HepG2 (cell line): ENCODE measurements around the gene TVP23A. TPM values are rescaled to one million over a fixed set of nuclear protein-coding genes. Genes with fewer than 3 reads are reported as not detected.

Source experiments
- ARNT2 ChIP-seq: sonication (generic); formaldehyde crosslinking; IDR thresholded peaks from 2 replicates; pipeline ENCODE4 v1.8.0; 2022; ENCODE audit warnings: mild to moderate bottlenecking, low read depth, missing genetic modification reagents, moderate library complexity
- CREM ChIP-seq, 2 experiments: sonication (generic) in 1 of 2; formaldehyde crosslinking in 1 of 2; IDR thresholded peaks; 2 replicates each; pipeline versions ENCODE4 v1.4.0 to v1.6.1; 2016 to 2020; ENCODE audit warnings: antibody characterized with exemption in 1 of 2, mild to moderate bottlenecking in 1 of 2, missing genetic modification reagents in 1 of 2
- DMAP1 ChIP-seq: IDR thresholded peaks from 2 replicates; pipeline ENCODE4 v1.6.1; 2016
- EED ChIP-seq: sonication (generic); formaldehyde crosslinking; IDR thresholded peaks from 2 replicates; pipeline ENCODE4 v1.5.0; 2020; ENCODE audit warnings: mild to moderate bottlenecking, missing genetic modification reagents
- EZH2 ChIP-seq: conservative IDR thresholded peaks from 2 replicates; pipeline ENCODE4 v1.6.1; 2012; ENCODE audit warnings: mild to moderate bottlenecking, low read depth, low read length, moderate library complexity
- FOXA3 ChIP-seq: IDR thresholded peaks from 2 replicates; pipeline ENCODE4 v1.6.1; 2016; ENCODE audit warnings: missing genetic modification reagents, missing compliant biosample characterization
- MAFK ChIP-seq, 2 experiments: IDR thresholded peaks in 1 of 2; conservative IDR thresholded peaks in 1 of 2; 2 replicates each; pipeline ENCODE4 v1.6.1; 2011; ENCODE audit warnings: improper control_type of control experiment in 2 of 2, low read length in 2 of 2
- MZF1 ChIP-seq: sonication (generic); formaldehyde crosslinking; IDR thresholded peaks from 2 replicates; pipeline ENCODE4 v1.8.1; 2023; ENCODE audit warnings: mild to moderate bottlenecking, missing genetic modification reagents, borderline replicate concordance
- NCOA1 ChIP-seq: sonication (generic); formaldehyde crosslinking; IDR thresholded peaks from 2 replicates; pipeline ENCODE4 v1.9.0; 2021; ENCODE audit warnings: missing genetic modification reagents
- RBAK ChIP-seq: sonication (generic); formaldehyde crosslinking; IDR thresholded peaks from 2 replicates; pipeline ENCODE4 v1.5.1; 2020; ENCODE audit warnings: mild to moderate bottlenecking, missing genetic modification reagents
- YEATS2 ChIP-seq: sonication (generic); formaldehyde crosslinking; IDR thresholded peaks from 2 replicates; pipeline ENCODE4 v1.4.0; 2020; ENCODE audit warnings: missing genetic modification reagents, borderline replicate concordance
- ZFP82 ChIP-seq: sonication (generic); formaldehyde crosslinking; IDR thresholded peaks from 2 replicates; pipeline ENCODE4 v1.5.1; 2020; ENCODE audit warnings: mild to moderate bottlenecking, missing genetic modification reagents, borderline replicate concordance
- ZNF34 ChIP-seq: sonication (generic); formaldehyde crosslinking; IDR thresholded peaks from 2 replicates; pipeline ENCODE4 v1.4.0; 2020; ENCODE audit warnings: mild to moderate bottlenecking, missing genetic modification reagents, borderline replicate concordance
- ZNF530 ChIP-seq: sonication (generic); formaldehyde crosslinking; IDR thresholded peaks from 2 replicates; pipeline ENCODE4 v1.5.0; 2020; ENCODE audit warnings: low read depth, mild to moderate bottlenecking, missing genetic modification reagents
- ZNF879 ChIP-seq: sonication (generic); formaldehyde crosslinking; IDR thresholded peaks from 2 replicates; pipeline ENCODE4 v1.8.1; 2023; ENCODE audit warnings: missing genetic modification reagents
- ZSCAN9 ChIP-seq: IDR thresholded peaks from 2 replicates; pipeline ENCODE4 v1.6.1; 2016; ENCODE audit warnings: borderline replicate concordance
- polyA plus RNA-seq, 8 experiments: library from polyadenylated mRNA; depleted of rRNA in 3 of 8; stranded (reverse) in 7 of 8; unstranded in 1 of 8; fragments of >200 nt; fragmentation: Illumina TruSeq in 4 of 8; extraction: Trizol in 4 of 8; gene quantifications; 2 replicates each; pipeline versions ENCODE4 v1.2.1 to v1.2.3, GENCODE V29; 2011 to 2016; ENCODE audit warnings: low read depth in 4 of 8, missing spikeins in 1 of 8, mixed read lengths in 1 of 8; ENCODE audit not compliant: insufficient read depth in 1 of 8
- total RNA-seq, 5 experiments: library from RNA; depleted of rRNA; stranded (reverse); fragments of >200 nt; fragmentation: Illumina TruSeq; extraction: Trizol; gene quantifications; 2 replicates each; pipeline ENCODE4 v1.2.3, GENCODE V29; 2016; ENCODE audit warnings: low read depth in 1 of 5
- TF ChIP-seq, protein P1 (sequence below): sonication (generic); formaldehyde crosslinking; IDR thresholded peaks from 2 replicates; pipeline ENCODE4 v1.4.0; 2020; ENCODE audit warnings: mild to moderate bottlenecking, missing genetic modification reagents
- TF ChIP-seq, protein P2 (sequence below): sonication (generic); formaldehyde crosslinking; IDR thresholded peaks from 2 replicates; pipeline ENCODE4 v1.4.0; 2020; ENCODE audit warnings: mild to moderate bottlenecking, missing genetic modification reagents
- TF ChIP-seq, protein P3 (sequence below): sonication (generic); formaldehyde crosslinking; IDR thresholded peaks from 2 replicates; pipeline ENCODE4 v1.4.0; 2020; ENCODE audit warnings: missing genetic modification reagents
- TF ChIP-seq, protein P4 (sequence below): sonication (generic); formaldehyde crosslinking; IDR thresholded peaks from 2 replicates; pipeline ENCODE4 v1.5.0; 2020; ENCODE audit warnings: missing genetic modification reagents, mild to moderate bottlenecking, borderline replicate concordance
- TF ChIP-seq, protein P5 (sequence below): sonication (generic); formaldehyde crosslinking; IDR thresholded peaks from 2 replicates; pipeline ENCODE4 v1.4.0; 2020; ENCODE audit warnings: missing genetic modification reagents

The TVP23A gene
- total and polyA plus RNA-seq, 2 of the 13 experiments (the other 11 are each of a cell fraction or from before 2014, with no cell fraction given): not detected

DNA sequence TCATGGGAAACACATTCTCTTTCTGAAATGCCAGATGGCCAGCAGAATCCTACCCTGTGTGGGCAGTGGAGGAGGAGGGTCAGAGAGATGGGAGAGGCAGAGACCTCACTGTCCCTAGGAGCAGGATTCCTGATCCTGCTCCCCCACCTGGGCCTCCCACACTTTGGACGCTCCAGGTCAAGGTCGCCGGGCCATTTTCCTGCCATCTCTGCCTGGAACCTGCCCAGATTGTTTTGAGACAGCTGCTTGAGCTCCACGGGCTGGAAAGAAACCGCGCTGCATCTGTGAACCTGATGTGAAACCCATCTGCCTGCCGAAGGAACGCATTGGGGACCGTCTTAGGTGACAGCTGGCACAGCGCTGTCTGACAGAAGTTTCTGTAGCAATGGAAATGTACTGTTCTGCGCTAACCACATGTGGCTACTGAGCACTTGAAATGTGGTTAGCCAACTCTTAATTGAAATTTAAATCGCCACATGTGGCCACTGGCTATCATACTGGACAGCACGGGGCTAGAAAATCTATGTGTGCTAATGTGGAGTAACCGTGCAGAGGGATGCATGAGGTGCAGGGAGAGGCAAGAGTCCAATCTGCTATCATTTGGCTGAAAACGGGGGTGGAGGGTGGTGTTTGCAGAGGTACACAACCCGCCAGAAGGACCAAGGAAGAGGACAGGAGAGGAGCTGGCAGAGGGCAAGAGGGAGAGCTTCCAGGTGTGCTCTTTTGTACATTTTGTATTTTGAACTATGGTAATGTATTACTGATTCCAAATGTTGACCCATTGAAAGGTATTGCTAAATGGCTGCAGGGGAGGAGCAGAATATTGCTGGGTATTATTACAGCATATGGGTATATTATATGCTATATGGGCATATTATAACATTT is 90.3 kb downstream of the TVP23A start (continued):
- peak; percentile 29; the same call in 1 of the 2 replicates for TF ChIP-seq CREM (IDR thresholded peaks at IDR 0.05)
- no peak for TF ChIP-seq CREM (CRISPR knock-in tag; IDR thresholded peaks at IDR 0.05)
- no peak for TF ChIP-seq ZNF530
- no peak for TF ChIP-seq ARNT2
- TF ChIP-seq MZF1 (CRISPR knock-in tag): no peak
- no peak for TF ChIP-seq ZNF879 (CRISPR knock-in tag)
- TF ChIP-seq DMAP1 (CRISPR knock-in tag): peak; percentile 60; the same call in 1 of the 2 replicates
- TF ChIP-seq, protein P1, sequence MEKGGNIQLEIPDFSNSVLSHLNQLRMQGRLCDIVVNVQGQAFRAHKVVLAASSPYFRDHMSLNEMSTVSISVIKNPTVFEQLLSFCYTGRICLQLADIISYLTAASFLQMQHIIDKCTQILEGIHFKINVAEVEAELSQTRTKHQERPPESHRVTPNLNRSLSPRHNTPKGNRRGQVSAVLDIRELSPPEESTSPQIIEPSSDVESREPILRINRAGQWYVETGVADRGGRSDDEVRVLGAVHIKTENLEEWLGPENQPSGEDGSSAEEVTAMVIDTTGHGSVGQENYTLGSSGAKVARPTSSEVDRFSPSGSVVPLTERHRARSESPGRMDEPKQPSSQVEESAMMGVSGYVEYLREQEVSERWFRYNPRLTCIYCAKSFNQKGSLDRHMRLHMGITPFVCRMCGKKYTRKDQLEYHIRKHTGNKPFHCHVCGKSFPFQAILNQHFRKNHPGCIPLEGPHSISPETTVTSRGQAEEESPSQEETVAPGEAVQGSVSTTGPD (CRISPR knock-in tag): no peak
- no peak for TF ChIP-seq EZH2
- TF ChIP-seq, protein P2, sequence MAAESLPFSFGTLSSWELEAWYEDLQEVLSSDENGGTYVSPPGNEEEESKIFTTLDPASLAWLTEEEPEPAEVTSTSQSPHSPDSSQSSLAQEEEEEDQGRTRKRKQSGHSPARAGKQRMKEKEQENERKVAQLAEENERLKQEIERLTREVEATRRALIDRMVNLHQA (CRISPR knock-in tag): no peak
- TF ChIP-seq, protein P3, sequence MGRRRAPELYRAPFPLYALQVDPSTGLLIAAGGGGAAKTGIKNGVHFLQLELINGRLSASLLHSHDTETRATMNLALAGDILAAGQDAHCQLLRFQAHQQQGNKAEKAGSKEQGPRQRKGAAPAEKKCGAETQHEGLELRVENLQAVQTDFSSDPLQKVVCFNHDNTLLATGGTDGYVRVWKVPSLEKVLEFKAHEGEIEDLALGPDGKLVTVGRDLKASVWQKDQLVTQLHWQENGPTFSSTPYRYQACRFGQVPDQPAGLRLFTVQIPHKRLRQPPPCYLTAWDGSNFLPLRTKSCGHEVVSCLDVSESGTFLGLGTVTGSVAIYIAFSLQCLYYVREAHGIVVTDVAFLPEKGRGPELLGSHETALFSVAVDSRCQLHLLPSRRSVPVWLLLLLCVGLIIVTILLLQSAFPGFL (CRISPR knock-in tag): no peak
- TF ChIP-seq YEATS2 (CRISPR knock-in tag): no peak; the same call in 1 of the 2 replicates
- TF ChIP-seq ZNF34 (CRISPR knock-in tag): no peak
- peak; percentile 72 for TF ChIP-seq FOXA3 (CRISPR knock-in tag)
- 0 out of 2 replicates have a peak, but pooled peaks have one; percentile 37 for TF ChIP-seq ZFP82
- TF ChIP-seq ZSCAN9: 0 out of 2 replicates have a peak, but pooled peaks have one; percentile 19
- TF ChIP-seq, protein P4, sequence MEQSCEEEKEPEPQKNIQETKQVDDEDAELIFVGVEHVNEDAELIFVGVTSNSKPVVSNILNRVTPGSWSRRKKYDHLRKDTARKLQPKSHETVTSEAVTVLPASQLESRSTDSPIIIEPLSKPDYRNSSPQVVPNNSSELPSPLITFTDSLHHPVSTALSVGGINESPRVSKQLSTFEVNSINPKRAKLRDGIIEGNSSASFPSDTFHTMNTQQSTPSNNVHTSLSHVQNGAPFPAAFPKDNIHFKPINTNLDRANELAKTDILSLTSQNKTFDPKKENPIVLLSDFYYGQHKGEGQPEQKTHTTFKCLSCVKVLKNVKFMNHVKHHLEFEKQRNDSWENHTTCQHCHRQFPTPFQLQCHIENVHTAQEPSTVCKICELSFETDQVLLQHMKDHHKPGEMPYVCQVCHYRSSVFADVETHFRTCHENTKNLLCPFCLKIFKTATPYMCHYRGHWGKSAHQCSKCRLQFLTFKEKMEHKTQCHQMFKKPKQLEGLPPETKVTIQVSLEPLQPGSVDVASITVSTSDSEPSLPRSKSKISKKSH (CRISPR knock-in tag): no peak
- TF ChIP-seq, protein P5, sequence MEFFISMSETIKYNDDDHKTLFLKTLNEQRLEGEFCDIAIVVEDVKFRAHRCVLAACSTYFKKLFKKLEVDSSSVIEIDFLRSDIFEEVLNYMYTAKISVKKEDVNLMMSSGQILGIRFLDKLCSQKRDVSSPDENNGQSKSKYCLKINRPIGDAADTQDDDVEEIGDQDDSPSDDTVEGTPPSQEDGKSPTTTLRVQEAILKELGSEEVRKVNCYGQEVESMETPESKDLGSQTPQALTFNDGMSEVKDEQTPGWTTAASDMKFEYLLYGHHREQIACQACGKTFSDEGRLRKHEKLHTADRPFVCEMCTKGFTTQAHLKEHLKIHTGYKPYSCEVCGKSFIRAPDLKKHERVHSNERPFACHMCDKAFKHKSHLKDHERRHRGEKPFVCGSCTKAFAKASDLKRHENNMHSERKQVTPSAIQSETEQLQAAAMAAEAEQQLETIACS (CRISPR knock-in tag): no peak
- no peak for TF ChIP-seq EED
- TF ChIP-seq MAFK (conservative IDR thresholded peaks at IDR 0.05 in 1 of 2, IDR thresholded peaks at IDR 0.05 in 1 of 2; ENCODE audit: low read length in 2 of 2): no peak
- 0 out of 2 replicates have a peak, but pooled peaks have one; percentile 51 for TF ChIP-seq RBAK
- peak; percentile 71; the same call in 1 of the 2 replicates for TF ChIP-seq NCOA1 (CRISPR knock-in tag)
